B cell (primary cell): ENCODE data around the gene KRT38. TPM values are rescaled to one million over a fixed set of nuclear protein-coding genes. Genes with fewer than 3 reads are reported as not detected.

ENCODE experiments used
- ATAC-seq: fragments of 200-7000 bp; cut with Tn5 transposase; one replicate; pipeline ENCODE4 v1.10.0; 2021; ENCODE audit warnings: low read depth, mild to moderate bottlenecking, moderate number of reproducible peaks, moderate library complexity
- CTCF ChIA-PET: fragments of 350-600 bp; sonication (Branson Sonifier 250); formaldehyde crosslinking; loops from one replicate; lab custom pipeline; 2021; ENCODE audit warnings: antibody characterized with exemption, inconsistent platforms; lab: Charles Lee
- POLR2A ChIA-PET: fragments of 350-600 bp; sonication (Branson Sonifier 250); formaldehyde crosslinking; loops from one replicate; lab custom pipeline; 2021; ENCODE audit warnings: antibody characterized with exemption; lab: Charles Lee
- DNase-seq: peaks from one replicate; pipeline ENCODE4 v3.0.0; 2013
- H2AFZ ChIP-seq: 2 replicates; pipeline ENCODE4 v1.6.1; 2012; ENCODE audit warnings: mild to moderate bottlenecking, low read depth, low read length; ENCODE audit not compliant: insufficient read depth, poor library complexity, severe bottlenecking
- H3K27ac ChIP-seq, 2 donors: 1 replicate in 1 of 2; 2 replicates in 1 of 2; pipeline ENCODE4 v1.5.1; 2012 to 2013; ENCODE audit warnings: low read length in 2 of 2, mild to moderate bottlenecking in 2 of 2, moderate library complexity in 1 of 2
- H3K27me3 ChIP-seq, 4 experiments: fragments of 200-600 bp in 1 of 4; sonication (generic) in 1 of 4; replicated peaks in 1 of 4; 1 replicate in 2 of 4; 2 replicates in 2 of 4; pipeline versions ENCODE4 v1.6.1 to v1.7.0; 2013 to 2016; ENCODE audit warnings: low read length in 3 of 4, mild to moderate bottlenecking in 2 of 4, mixed read lengths in 1 of 4, moderate library complexity in 1 of 4; ENCODE audit not compliant: insufficient read depth in 4 of 4, control insufficient read depth in 3 of 4; ENCODE audit errors: control extremely low read depth in 1 of 4
- H3K36me3 ChIP-seq, 2 experiments: replicated peaks in 1 of 2; 1 replicate in 1 of 2; 2 replicates in 1 of 2; pipeline versions ENCODE4 v1.6.1 to v1.7.1; 2013; ENCODE audit warnings: low read length in 1 of 2; ENCODE audit not compliant: insufficient read depth in 2 of 2, control insufficient read depth in 1 of 2; ENCODE audit errors: control extremely low read depth in 1 of 2, extremely low read depth in 1 of 2
- H3K4me1 ChIP-seq, 2 donors: fragments of 200-600 bp in 1 of 2; sonication (generic) in 1 of 2; 1 replicate in 1 of 2; 2 replicates in 1 of 2; pipeline versions ENCODE4 v1.5.1 to v1.6.1; 2013 to 2017; ENCODE audit warnings: low read length in 2 of 2; ENCODE audit not compliant: control insufficient read depth in 2 of 2, insufficient read depth in 2 of 2
- H3K4me2 ChIP-seq: replicated peaks from 2 replicates; pipeline ENCODE3; 2012; ENCODE audit warnings: mild to moderate bottlenecking, low read depth, low read length; ENCODE audit not compliant: poor library complexity, severe bottlenecking
- H3K4me3 ChIP-seq, 5 experiments: fragments of 200-600 bp in 1 of 5; sonication (generic) in 1 of 5; 1 replicate in 3 of 5; 2 replicates in 2 of 5; pipeline versions ENCODE4 v1.5.1 to v1.7.0; 2011 to 2016; ENCODE audit warnings: low read length in 4 of 5, mild to moderate bottlenecking in 4 of 5, low read depth in 2 of 5, control low read depth in 1 of 5, moderate library complexity in 1 of 5; ENCODE audit not compliant: insufficient read depth in 1 of 5; ENCODE audit errors: control extremely low read depth in 1 of 5, extremely low read depth in 1 of 5
- H3K79me2 ChIP-seq: fragments of 200-600 bp; sonication (generic); one replicate; pipeline ENCODE4 v1.6.0; 2016; ENCODE audit warnings: low read length; ENCODE audit not compliant: control insufficient read depth, insufficient read depth
- H3K9ac ChIP-seq: fragments of 200-600 bp; sonication (generic); 2 replicates; pipeline ENCODE4 v1.6.1; 2017; ENCODE audit warnings: mild to moderate bottlenecking, low read length, moderate library complexity
- H3K9me3 ChIP-seq, 3 donors: one replicate each; pipeline versions ENCODE4 v1.6.1 to v1.7.1; 2013; ENCODE audit warnings: low read length in 2 of 3; ENCODE audit not compliant: control insufficient read depth in 2 of 3, insufficient read depth in 1 of 3; ENCODE audit errors: control extremely low read depth in 1 of 3
- H4K20me1 ChIP-seq: 2 replicates; pipeline ENCODE4 v1.6.0; 2012; ENCODE audit warnings: mild to moderate bottlenecking, low read length; ENCODE audit not compliant: insufficient read depth, control insufficient read depth, poor library complexity, severe bottlenecking
- H3K27ac Mint-ChIP-seq: one replicate; pipeline ENCODE4 v1.8.0; 2021; ENCODE audit warnings: mixed read lengths
- H3K27me3 Mint-ChIP-seq: one replicate; pipeline ENCODE4 v1.8.0; 2021; ENCODE audit warnings: mixed read lengths
- H3K4me1 Mint-ChIP-seq: one replicate; pipeline ENCODE4 v1.8.0; 2021; ENCODE audit warnings: mixed read lengths
- H3K4me3 Mint-ChIP-seq: one replicate; pipeline ENCODE4 v1.8.0; 2021; ENCODE audit warnings: mixed read lengths
- H3K9me3 Mint-ChIP-seq: one replicate; pipeline ENCODE4 v1.8.0; 2022; ENCODE audit warnings: mixed read lengths; ENCODE audit not compliant: insufficient read depth
- EZH2 ChIP-seq: IDR thresholded peaks from 2 replicates; pipeline ENCODE4 v1.6.1; 2012; ENCODE audit warnings: borderline replicate concordance, low read depth, mild to moderate bottlenecking, moderate library complexity, low read length; ENCODE audit not compliant: insufficient read depth, poor library complexity, severe bottlenecking
- WGBS: methylation state at CpG from one replicate; pipeline ENCODE4 v1.1.5; 2013; ENCODE audit warnings: missing lambda C conversion rate; ENCODE audit not compliant: insufficient coverage; 5-methylcytosine and 5-hydroxymethylcytosine counted together
- intact Hi-C: fragments of 100-400 bp; cut with micrococcal nuclease; formaldehyde crosslinking; loops from one replicate; pipeline ENCODE4 v1.10.0; 2022
- polyA plus RNA-seq: library from polyadenylated mRNA; depleted of rRNA; stranded (reverse); fragments of >200 nt; gene quantifications from 2 replicates; pipeline ENCODE4 v1.2.3, GENCODE V29; 2012
- total RNA-seq, 2 donors: library from RNA; stranded (reverse); fragments of 120-200 nt in 1 of 2; gene quantifications; 1 replicate in 1 of 2; 2 replicates in 1 of 2; pipeline versions ENCODE4 v1.2.3 to v1.2.4, GENCODE V29; 2013 to 2022
- TF ChIP-seq, protein P1 (sequence below): fragments of 200-600 bp; IDR thresholded peaks from one replicate; pipeline ENCODE4 v1.8.0; 2022; ENCODE audit warnings: antibody characterized with exemption, mild to moderate bottlenecking

Gene KRT38
- total and polyA plus RNA-seq, 2 donors (not counting 1 experiment from before 2014, with no cell fraction given): not detected

DNA sequence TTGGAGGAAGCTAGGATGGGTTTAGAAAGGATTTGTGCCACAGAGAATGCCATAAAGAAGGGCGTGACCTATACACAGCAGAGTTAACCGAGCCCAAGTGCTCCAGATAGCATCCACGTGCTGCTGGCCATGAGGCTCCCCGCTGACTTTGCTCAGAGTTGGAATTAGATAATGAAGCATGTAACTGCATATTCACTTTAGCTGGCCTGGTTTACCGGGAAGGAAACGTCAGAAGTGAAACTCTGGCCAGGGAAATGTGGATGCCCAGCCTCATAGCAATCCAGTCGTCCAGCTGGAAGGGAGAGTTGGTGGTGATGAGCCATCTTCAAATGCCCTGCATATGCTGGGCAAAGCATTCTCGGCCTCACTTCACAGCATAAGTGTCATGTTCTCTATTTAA is 34.1 kb upstream of the KRT38 start:
- ChIA-PET POLR2A (no interaction called here), CTCF (no interaction called here)
- H3K79me2 ChIP-seq: no peaks in the 10 kb centered on the region
- Mint-ChIP-seq H3K4me1 (peaks cover under 1% of the 10 kb centered on the region), H3K27me3 (peaks cover 7% of the 10 kb centered on the region), H3K9me3 (peaks cover 2% of the 10 kb centered on the region), H3K27ac (no peak overlapping the region), H3K4me3 (no peak overlapping the region)
- no peak overlapping the region for H3K9ac ChIP-seq
- intact Hi-C loops: no loop called here
- no peak overlapping the region for H2AFZ ChIP-seq
- no peaks in the 10 kb centered on the region for H3K9me3 ChIP-seq
- TF ChIP-seq, protein P1, sequence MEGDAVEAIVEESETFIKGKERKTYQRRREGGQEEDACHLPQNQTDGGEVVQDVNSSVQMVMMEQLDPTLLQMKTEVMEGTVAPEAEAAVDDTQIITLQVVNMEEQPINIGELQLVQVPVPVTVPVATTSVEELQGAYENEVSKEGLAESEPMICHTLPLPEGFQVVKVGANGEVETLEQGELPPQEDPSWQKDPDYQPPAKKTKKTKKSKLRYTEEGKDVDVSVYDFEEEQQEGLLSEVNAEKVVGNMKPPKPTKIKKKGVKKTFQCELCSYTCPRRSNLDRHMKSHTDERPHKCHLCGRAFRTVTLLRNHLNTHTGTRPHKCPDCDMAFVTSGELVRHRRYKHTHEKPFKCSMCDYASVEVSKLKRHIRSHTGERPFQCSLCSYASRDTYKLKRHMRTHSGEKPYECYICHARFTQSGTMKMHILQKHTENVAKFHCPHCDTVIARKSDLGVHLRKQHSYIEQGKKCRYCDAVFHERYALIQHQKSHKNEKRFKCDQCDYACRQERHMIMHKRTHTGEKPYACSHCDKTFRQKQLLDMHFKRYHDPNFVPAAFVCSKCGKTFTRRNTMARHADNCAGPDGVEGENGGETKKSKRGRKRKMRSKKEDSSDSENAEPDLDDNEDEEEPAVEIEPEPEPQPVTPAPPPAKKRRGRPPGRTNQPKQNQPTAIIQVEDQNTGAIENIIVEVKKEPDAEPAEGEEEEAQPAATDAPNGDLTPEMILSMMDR: no peak
- TF ChIP-seq EZH2: no peak
- H3K4me2 ChIP-seq: no peak overlapping the region
- no peaks in the 10 kb centered on the region for H4K20me1 ChIP-seq
- H3K4me3 ChIP-seq: no peak overlapping the region
- H3K4me1 ChIP-seq: peaks cover 2 to 4% of the 10 kb centered on the region in 2 donors
- no peaks in the 10 kb centered on the region for H3K27me3 ChIP-seq
- DNase-seq: no peak
- no peak for ATAC-seq
- 68% methylated on average over 6 of the region's 8 CpGs for WGBS
- no peaks in the 10 kb centered on the region for H3K36me3 ChIP-seq
- H3K27ac ChIP-seq: no peak overlapping the region

DNA sequence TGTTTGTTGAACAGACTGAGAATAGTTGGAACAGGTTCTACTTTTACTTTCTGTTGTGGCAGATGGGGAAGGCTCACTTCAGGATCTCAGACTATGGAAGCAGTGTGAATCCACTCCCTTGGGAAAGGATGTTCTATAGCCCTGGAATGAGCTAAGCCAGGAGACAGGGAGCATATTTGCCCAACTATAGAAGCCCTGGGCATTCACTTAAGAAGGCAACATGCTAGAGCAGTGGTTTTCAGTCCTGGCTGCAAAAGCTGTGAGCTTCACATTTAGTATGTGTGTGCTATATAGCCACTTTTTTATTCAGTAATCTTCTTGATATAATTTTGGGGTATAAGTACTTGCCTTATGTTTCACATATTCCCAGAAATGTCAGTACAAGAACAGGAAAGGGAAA is 27.6 kb upstream of the KRT38 start:
- H3K27me3 ChIP-seq: peaks cover 0 to 6% (median 2%) of the 10 kb centered on the region in 4 experiments
- Mint-ChIP-seq H3K27me3 (peaks cover 36% of the 10 kb centered on the region), H3K4me1 (no peaks in the 10 kb centered on the region), H3K4me3 (no peak overlapping the region), H3K9me3 (peaks cover 2% of the 10 kb centered on the region), H3K27ac (no peak overlapping the region)
- no peak overlapping the region for H3K4me3 ChIP-seq
- no peaks in the 10 kb centered on the region for H3K36me3 ChIP-seq
- H3K27ac ChIP-seq: no peak overlapping the region
- no peak overlapping the region for H3K4me2 ChIP-seq
- no peaks in the 10 kb centered on the region for H4K20me1 ChIP-seq
- H2AFZ ChIP-seq: no peak overlapping the region
- CTCF ChIA-PET: no interaction called here
- DNase-seq (no peak), ATAC-seq (no peak)
- no peak overlapping the region for H3K9ac ChIP-seq
- TF ChIP-seq EZH2: no peak
- TF ChIP-seq, protein P1: no peak
- intact Hi-C loops: no loop called here
- H3K9me3 ChIP-seq: peaks cover 0 to 12% (median 0%) of the 10 kb centered on the region in 3 donors
- POLR2A ChIA-PET: no interaction called here
- H3K79me2 ChIP-seq: no peaks in the 10 kb centered on the region
- no peaks in the 10 kb centered on the region for H3K4me1 ChIP-seq
